ENCODE results near the gene PTPRG.

The PTPRG gene

DNA sequence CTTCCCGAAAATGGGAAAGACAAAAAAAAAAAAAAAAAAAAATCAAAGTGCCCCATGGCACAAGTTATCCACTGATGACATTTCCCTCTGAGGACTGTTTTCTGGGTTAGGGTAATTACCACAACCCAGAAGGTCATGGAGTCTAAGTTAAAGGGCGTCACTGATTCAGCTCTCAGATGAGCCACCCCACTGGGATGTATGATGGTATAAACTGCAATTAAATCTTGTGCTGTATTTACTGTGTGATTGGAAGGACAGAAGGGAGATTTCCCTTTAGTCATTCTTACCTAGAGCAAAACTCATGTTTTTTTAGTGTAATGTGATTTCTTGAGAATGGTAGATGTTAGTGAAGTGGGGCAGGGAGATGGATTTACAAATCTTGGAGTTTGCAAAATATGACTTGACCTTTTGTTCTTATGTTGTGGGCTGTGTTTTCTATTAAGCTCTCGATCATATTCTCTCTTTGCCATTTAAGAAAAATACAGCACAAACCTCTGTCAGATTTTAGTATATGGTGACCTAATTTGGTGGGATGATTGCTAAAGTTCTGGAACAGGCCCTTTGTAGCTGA is 244.2 kb downstream of the PTPRG start:
- POLR2A ChIA-PET (ENCODE audit: low non-redundant PET), result no interaction called here

DNA sequence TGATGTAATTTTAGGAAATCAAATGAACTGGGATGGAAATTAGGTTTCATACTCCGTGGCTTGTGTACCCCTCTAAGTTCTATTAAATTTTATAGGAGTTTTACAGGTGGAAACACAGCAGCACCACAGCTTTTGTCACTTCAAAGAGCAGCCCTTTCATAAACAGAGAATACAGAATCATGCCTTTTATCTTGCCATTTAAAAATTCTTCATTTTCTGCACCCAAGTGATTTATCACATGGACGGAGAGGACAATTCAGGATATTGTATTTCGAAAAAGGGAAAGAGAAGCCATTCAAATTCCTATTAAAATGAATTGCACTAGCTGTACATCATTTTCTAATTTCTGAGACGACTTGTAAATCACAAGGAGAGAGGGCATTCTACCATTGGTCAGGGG is 245.4 kb downstream of the PTPRG start:
- no peak overlapping the region for H3K27ac ChIP-seq
- ChIA-PET CTCF (no interaction called here), POLR2A (ENCODE audit: low non-redundant PET) (no interaction called here)
- TF ChIP-seq, protein P1, sequence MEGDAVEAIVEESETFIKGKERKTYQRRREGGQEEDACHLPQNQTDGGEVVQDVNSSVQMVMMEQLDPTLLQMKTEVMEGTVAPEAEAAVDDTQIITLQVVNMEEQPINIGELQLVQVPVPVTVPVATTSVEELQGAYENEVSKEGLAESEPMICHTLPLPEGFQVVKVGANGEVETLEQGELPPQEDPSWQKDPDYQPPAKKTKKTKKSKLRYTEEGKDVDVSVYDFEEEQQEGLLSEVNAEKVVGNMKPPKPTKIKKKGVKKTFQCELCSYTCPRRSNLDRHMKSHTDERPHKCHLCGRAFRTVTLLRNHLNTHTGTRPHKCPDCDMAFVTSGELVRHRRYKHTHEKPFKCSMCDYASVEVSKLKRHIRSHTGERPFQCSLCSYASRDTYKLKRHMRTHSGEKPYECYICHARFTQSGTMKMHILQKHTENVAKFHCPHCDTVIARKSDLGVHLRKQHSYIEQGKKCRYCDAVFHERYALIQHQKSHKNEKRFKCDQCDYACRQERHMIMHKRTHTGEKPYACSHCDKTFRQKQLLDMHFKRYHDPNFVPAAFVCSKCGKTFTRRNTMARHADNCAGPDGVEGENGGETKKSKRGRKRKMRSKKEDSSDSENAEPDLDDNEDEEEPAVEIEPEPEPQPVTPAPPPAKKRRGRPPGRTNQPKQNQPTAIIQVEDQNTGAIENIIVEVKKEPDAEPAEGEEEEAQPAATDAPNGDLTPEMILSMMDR (conservative IDR thresholded peaks at IDR 0.05; ENCODE audit: low read depth), result no peak
- no peak for DNase-seq (ENCODE audit: low spot score)

More for the DNA sequence above, 244.2 kb downstream of the PTPRG start:
- no peak overlapping the region for H3K27ac ChIP-seq
- no peak for DNase-seq (ENCODE audit: low spot score)
- CTCF ChIA-PET, result no interaction called here
- TF ChIP-seq, protein P1 (conservative IDR thresholded peaks at IDR 0.05; ENCODE audit: low read depth), result no peak

DNA sequence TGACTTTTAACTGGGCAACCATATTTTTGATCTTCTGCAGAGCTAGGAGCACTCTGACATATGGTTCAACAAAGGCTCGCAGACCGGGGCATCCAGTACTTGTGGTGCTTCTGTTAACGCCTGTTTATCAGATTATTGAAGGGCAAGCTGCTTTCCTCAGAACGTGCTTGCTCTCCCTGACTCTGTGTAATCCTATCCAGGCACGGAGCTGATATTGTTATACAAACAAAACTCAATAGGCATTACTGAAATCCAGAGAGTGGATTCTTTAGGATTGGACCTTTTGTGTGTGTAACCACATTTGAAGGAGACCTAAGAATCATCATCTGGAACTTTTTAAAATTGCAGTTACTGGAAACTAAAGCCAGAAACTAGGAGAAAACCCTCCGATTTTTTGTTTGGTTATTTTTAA is 246.5 kb downstream of the PTPRG start:
- TF ChIP-seq, protein P1 (conservative IDR thresholded peaks at IDR 0.05; ENCODE audit: low read depth), result no peak
- CTCF ChIA-PET, result no interaction called here
- no peak overlapping the region for H3K27ac ChIP-seq
- DNase-seq (ENCODE audit: low spot score), result no peak
- POLR2A ChIA-PET (ENCODE audit: low non-redundant PET), result no interaction called here

DNA sequence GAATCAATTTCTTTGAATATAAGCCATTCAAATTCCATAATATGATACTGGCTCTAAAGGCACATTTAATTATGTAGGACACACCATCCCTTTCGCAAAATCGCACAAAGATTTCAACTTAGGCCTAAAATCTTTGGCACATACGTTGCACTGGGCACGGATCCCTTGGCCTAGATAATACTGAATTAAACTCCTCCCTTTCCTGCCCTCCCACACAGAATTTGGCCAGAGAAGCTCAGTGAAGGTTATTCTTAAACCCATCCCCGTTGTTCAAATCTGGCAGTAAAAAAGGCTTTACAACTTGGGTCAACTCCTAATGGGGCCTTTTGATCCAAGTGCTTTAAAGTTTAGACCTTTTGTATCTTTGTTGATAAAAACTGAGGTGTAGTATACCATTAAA is 247.2 kb downstream of the PTPRG start:
- no peak overlapping the region for H3K27ac ChIP-seq
- ChIA-PET CTCF (no interaction called here), POLR2A (ENCODE audit: low non-redundant PET) (no interaction called here)
- TF ChIP-seq, protein P1 (conservative IDR thresholded peaks at IDR 0.05; ENCODE audit: low read depth), result no peak
- DNase-seq (ENCODE audit: low spot score), result no peak

DNA sequence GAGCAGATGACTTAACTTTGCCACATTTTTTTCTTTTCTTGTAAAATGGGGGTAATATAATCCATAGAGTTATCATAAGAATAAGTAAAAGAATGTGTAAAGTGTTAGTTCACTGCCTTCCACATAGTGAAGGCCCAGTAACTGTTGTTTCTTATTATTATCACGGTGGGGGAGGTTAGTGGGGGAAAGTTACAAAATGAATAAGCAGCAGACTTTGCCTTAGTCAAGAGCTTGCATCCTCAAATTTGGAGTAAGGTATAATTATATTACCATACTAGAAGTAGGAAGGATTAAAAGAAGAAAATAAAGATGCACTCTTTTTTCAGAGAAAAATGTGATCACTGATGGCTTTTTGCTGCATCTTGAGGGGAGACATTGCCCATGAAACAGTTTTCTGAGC is 247.6 kb downstream of the PTPRG start:
- TF ChIP-seq, protein P1 (conservative IDR thresholded peaks at IDR 0.05; ENCODE audit: low read depth), result no peak
- ChIA-PET CTCF (no interaction called here), POLR2A (ENCODE audit: low non-redundant PET) (no interaction called here)
- H3K27ac ChIP-seq, result no peak overlapping the region
- no peak for DNase-seq (ENCODE audit: low spot score)

DNA sequence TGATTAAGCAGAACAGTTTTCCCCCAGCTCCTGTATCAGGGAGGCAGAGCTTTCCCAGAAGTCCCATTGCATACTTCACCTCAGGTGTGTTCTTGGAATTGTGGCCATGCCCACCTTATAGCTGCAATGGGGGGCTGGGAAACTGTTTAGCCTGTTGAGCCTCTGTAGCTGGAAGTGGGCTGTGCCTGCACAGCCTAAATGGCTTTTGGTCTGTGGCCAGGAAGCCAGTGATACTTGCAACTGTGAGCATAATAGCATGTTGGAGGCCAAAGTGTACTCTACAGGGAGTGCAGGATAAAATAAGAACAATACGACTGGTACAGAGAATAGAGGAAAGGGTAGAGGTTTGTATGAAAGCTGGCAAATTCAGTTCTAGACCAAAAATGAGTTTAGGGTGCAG is 248.5 kb downstream of the PTPRG start:
- TF ChIP-seq, protein P1 (conservative IDR thresholded peaks at IDR 0.05; ENCODE audit: low read depth), result no peak
- ChIA-PET CTCF (no interaction called here), POLR2A (ENCODE audit: low non-redundant PET) (no interaction called here)
- H3K27ac ChIP-seq, result no peak overlapping the region
- no peak for DNase-seq (ENCODE audit: low spot score)

All from RWPE1 (cell line).